GM19043 (cell line): ENCODE results near the gene CHRM4.

ENCODE experiments used
- ATAC-seq: cut with Tn5 transposase; IDR thresholded peaks from one replicate; pipeline ENCODE4 v1.9.1; 2021; ENCODE audit warnings: low read depth; ENCODE audit not compliant: unreplicated experiment

The CHRM4 gene

DNA sequence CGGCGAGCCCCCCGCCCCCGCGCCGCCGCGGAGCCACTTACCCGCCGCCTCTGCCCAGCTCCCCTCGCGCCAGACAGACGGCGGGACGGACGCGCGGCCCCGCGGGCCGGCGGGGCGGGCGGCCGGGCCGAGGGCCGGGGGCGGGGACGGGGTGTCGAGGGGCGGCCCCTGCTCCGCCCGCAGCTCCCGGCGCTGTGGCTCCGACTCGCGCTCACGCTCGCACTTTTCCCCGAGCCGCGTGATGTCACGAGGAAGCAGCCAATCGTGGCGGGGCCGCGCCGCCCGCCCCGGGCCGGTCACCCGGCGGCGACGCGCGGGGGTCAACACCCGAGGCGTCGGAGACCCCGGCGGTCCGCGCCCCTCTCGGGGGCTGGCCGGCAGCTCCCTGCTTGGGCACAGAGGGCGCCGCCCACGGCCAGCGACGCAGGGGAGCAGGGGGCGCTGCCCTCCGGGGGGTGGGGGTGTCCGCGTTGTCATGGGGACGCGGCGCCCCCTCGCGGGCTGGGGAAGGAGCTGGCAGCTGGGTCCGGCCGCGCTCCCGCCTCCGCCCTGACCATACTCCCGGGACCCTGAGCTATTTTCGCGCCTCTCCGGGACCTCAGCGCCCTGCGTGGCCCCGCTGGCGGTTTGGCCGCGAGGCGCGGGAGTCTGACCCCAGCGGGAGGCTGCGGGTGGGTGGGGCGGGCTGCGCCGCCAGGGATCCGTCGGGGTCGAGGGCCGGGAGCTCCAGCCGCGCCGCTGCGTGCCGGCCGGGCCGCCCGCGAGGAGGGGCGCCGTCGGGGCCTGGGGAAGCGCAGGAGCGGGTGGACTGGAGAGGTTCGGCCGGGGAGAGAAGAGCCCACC lies at the start of gene CHRM4:
Gene CHRM4, minus strand, starts transcription at position 199 of the 843 bp plus-strand sequence. CDS start 5,219 bp downstream, outside the sequence.
- no peak for ATAC-seq

DNA sequence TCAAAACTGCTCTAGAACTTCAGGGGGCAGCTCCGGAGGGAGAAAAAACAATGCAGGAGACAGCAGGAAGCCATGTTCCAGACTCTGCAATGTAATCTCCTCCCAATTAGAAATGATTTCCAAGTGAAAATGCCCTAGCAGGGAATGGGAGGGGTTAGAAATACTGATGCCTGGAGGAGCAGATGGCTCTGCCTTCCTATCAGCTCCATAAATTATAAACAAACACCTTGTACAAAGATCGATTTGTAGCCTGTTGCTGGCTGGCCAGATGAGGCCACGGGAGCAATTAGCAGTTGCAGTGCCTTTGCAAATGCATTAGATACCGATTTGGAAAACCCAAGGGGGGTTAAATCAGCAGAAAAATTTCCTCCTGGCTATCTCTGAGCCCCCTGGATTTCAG lies 46.6 kb upstream of the CHRM4 start:
- ATAC-seq = no peak

DNA sequence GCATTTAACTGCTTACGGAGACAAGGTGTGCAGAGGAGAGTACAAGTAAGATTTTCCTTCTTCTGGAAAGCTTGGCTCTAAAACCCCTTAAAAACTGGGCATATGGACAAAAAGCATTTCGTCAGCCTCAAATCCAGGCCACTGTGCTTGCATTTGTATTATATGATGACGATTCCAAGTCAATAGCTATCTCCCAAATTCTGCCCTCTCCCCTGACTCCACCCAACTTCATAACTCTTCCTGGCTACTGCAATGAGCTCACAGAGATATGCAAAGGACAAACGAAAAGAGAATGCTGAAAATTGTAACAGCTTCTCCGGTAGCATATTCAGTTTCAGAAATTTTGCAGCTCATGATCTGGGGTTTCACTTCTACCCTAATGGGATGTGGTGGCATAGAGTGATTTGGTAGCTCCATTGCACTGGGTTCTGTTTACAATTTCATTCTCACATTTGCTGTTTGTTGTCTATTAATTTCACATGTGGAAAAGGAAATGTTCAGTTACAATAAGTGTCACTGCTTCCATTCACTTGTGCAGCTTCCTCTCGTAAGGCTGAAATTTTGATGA lies 45.6 kb upstream of the CHRM4 start:
- no peak for ATAC-seq

DNA sequence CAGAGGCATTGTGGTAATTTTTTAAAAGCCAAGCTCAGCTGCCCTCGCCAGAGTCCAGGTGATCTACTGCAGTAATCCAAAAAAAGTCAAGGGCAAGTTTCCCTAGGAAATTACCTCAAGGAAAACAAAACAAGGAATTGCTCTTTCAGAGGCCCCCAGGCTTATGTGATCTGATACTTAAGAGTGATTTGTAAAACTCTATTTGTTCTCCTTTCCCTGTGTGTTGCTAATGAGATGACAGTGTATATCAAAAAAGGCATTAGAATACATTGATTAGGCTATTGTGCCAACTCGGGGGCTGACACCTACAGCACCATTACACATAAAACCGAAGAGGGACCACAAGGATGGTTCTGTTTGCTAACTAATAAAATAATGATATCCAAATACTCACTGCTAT lies 44.5 kb upstream of the CHRM4 start:
- no peak for ATAC-seq

DNA sequence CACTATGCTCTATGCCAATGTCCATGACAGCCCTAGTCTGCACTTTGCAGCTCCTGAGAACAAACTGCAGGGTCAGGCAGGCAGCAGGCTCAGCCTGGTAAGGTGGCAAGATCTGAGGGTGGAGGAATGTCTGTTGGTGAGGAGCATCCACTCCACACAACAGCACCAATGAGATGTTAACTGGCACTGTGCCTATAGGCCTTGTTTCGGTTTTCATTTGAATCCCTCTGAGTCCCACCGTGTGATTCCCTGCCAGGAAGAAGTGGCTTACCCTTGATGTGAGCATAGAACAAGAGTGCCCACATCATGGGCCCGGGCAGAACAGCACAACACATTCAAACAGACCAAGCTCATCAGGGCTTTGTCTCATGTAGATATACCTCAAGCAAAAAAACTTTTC lies 44.1 kb upstream of the CHRM4 start:
- no peak for ATAC-seq

DNA sequence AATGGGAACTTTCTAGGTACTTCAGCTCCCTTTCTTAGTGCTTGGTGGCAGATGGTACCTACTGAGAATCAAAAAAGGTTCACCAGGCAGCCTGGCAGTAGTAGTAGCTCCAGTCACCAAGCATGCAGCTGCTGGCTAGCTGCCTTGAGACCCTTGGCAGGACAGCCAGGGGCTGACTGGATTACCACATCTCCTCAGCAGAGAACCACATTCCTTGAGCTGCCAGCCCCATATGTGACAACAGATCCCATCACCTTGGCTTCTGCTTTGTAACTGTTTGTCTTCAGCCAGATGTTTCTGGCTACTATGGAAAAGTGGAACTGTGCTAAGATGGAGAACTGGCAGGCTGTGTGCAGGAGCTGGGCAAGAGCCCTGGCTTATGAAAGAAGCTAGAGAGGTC lies 39.6 kb upstream of the CHRM4 start:
- ATAC-seq = no peak

DNA sequence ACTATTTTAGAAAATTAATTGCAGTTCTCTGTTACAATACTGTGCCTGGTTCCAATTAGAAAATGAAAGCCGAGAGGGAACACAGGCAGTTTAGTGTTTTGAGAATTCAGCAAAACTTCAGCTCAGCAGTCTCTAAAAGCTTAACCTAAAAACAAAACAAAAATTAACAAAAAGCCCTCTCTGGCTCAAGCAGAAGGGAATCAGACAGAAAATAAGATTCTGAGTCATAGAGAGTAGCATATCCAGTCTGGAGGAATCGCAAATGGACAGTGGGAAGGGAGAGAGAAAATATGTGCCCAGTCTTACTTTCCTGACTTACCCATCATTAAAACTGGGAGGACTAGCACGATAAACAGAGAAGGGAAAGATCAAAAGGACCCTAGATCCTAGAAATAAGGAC lies 38.1 kb upstream of the CHRM4 start:
- ATAC-seq = no peak

DNA sequence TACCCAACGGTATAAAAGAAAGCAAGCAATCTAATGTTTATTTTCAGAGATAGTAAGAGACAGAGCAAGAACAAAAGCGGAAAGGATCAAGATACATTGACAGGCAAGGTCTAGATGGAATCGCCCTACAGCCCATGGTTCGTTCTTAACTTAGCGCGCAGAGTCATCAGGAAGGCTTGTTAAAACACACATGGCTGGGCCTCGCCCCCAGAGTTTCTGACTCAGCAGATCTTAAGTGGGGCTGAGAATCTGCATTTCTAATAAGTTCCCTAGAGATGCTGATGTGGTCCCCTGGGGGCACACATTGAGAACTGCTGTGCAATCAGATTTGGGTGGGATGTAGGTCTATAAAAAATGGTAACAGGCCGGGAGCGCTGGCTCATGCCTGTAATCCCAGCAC lies 35.8 kb upstream of the CHRM4 start:
- ATAC-seq = no peak

DNA sequence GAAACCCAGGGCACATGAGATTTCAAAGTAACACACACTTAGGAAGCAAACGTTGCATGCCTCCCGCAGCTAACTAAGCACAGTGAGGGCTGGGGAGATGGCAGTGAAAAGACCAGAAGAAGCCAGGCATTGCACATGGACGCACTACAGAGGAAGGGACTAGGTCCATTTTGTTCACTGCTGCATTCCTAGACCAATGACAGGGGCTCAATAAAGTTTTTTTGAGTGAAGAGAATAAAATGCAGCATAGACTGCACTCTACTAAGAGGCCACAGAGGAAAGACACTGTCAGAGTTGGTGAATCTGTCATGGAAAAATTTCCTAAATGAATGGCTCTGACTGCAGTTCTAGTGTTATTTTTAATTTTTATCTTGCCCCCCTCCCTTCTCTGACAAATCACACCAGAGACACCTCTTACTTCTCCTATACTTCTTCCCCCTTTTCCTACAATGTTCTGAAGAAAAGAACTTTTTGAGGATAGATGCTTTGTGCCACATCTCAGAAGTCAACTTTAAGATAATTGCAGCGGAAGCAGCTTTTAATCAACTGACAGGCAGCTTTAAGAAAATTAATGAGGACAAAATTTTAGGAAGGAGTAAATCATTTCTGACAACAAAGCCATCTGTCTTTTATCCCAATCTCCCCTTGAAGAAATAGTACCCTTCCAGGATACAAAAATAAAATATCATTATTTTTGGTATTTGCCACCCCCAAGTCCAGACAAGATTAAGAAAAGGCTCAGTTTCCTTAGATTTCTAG lies 34.8 kb upstream of the CHRM4 start:
- ATAC-seq = no peak

DNA sequence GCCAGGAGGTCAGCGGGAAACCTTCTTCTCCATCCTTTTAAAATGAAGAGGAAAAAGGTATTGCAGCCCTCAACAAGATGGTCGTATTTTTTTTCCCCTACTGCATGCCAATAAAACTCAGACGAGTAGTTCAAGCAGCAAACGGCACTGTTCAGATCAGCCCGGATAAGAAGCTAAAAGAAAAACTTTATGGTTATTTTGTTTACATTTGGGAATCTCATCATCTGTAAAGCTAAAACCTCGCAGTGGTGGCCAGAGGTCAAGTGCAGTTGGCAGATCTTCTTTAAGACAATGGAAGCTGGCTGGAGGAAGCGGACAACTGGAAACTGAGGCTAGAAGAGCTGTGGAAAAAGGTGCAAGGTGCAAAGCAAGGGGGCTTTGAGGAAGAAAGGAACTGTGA lies 31.0 kb upstream of the CHRM4 start:
- ATAC-seq = no peak

DNA sequence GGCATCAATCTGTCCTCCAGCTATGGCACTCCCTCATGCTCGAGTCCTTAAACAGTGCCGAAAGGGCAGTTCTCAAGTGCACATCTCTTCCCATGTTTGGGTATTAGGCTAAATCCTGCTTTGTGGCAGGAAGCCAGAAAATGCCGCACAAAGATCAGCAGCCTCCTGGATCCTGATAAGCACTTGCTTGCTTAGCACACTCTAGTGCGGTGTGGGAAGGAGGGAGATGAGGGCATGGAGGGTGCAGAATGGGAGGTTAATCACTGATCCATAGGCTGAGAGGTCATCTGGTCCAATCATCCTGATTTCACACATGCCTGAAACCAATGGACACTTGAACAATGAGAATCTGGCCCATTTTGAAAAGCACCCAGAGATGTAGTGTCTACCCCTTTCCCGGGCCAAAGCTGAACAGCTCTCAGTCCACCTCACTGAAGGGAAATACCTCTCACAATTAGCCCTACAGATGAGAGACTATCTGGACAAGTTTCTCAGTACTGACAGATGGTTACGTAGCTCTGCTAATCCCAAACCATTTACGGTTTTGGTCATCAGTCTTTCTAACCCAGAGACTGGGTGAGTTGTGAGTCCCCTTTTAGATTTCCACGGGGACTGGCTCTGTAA lies 29.8 kb upstream of the CHRM4 start:
- ATAC-seq = no peak

DNA sequence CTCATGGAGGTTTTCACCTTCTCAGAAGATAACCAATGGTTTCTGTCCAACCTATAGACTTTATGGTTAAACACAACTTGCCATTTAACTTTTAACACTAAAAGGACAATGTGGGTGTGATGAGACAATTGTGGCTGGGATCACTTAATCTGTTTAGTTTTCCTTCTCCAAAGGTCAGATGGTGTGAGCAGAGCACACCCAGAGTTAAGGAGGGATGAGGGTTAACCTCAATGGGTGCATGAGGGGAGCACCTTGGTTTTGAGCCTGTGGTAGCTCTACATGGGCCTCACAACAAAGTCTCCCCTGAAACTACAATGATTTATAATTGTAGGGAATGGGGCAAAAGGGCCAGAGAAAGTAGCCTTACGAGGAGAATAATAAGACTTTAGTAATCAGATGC lies 28.9 kb upstream of the CHRM4 start:
- ATAC-seq = no peak

DNA sequence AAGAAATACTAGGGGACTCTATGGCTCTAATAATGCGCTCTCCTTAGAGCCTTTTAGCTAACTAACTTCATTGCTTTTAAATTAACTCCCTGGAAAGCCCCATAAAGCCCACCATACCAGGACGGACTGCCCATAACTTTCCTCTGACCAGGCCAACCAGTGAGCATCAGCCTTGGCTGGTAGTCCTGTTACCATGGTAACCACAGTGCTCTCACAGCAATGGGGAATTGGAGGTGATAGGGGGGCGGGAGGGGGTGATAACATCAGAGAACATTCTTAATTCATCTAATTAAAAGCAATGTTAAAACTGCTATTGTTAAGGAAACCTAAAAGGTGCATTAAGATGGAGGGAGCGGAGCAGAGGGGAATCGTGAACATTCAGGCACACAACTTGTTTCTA lies 27.2 kb upstream of the CHRM4 start:
- ATAC-seq = no peak

DNA sequence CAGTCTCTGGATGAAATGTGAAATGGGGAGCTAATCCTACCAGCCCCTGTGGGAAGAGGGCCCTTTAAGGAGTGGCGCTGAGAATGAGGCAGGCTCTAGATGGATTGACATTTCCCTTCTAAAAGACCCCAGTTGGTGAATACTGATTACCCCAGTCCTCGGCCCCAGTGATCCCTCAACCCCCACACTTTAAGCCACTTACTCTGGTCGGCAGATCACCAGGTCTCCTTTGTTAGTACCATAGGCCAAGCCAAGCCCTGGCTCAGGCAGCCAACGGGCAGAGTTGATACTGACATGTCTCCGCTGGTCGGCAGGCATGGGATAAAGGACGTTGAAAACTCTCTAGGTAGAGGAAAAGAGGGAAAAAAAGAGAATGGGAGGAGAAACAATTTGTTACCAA lies 26.1 kb upstream of the CHRM4 start:
- ATAC-seq = no peak

DNA sequence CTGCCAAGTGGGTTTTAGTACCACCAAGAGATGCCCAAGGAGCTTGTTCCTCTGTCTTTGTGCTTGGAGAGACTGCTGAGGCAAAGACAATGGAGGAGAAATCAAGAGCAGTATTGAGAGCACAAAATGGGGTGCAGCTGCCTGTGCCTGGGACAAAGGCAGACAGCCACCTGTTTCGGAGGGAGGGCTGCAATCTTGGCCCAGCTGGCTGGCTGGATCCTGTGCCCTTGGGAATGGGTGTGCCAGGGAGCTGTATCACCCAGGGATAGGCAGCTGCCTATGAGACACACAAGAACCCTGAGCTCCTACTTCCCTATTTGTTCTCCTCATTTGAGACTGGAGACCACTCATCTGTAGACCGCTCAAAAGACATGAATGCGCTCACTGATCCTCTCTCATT lies 23.3 kb upstream of the CHRM4 start:
- ATAC-seq = no peak

DNA sequence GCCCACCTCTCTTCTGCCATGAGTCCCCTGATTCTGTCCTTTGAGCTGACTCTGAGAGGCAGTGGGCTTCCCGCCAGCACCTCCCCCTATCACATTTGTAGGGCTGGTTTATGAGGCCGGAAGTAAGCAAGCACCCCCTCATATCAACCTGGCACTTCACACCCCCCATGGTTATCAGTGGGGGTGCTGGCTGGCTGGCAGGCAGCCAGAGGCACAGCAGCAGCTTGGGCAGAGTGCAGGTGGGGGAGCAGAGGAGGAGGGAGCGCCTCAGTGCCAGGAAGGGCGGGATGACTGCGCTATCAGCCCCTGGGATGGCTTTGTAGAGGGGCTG lies 22.9 kb upstream of the CHRM4 start:
- no peak for ATAC-seq

DNA sequence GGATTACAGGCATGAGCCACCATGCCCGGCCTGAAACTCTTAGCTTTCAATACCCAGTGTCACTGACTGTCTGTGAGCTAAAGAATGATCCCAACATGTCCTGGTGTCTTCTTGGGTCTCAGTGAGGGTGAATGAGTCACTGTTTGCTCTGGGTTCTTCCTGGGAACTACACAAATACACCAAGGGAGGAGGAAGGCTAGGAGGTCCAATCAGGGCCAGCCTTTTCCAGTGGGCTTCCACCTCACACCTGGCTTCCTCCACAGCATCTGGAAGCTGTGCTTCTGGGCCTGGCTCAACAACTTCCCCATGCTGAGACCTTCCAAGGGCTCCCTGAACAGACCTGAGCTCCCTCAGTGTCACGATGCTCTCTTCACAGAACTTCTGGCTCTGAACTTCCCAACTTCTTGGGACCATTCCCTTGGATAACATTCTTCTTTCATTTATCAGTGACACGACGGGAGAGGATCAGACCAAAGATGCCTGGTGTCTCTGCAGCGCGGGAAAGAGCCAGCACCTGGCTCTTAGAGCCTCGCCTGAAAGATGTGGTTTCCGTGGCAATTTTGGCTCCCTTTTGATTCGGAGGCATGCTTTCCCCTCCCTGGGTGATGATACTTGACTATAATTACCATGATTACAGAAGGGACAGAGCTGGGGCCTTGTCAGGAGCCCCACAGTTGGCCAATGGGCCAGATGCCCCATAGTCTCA lies 22.3 kb upstream of the CHRM4 start:
- no peak for ATAC-seq

DNA sequence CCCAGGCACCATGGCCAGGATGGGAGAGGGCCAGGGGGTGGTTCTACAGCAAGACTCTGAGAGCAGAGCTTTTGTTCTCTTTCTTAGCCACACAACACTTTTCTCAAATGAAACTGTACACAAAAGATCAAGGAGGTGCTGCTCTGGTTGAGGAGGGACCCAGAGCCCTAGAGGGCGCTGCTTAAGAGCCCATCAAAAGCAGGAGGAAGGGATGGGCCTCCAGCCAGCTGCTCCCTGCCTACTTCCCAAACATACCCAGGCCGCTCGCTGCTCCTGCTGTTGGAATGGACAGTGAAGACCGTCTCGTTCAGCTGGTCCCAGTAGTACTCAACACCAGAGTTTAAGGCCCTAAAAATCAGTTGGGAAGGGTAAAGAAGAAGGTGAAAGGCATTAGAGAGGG lies 18.4 kb upstream of the CHRM4 start:
- ATAC-seq = no peak

DNA sequence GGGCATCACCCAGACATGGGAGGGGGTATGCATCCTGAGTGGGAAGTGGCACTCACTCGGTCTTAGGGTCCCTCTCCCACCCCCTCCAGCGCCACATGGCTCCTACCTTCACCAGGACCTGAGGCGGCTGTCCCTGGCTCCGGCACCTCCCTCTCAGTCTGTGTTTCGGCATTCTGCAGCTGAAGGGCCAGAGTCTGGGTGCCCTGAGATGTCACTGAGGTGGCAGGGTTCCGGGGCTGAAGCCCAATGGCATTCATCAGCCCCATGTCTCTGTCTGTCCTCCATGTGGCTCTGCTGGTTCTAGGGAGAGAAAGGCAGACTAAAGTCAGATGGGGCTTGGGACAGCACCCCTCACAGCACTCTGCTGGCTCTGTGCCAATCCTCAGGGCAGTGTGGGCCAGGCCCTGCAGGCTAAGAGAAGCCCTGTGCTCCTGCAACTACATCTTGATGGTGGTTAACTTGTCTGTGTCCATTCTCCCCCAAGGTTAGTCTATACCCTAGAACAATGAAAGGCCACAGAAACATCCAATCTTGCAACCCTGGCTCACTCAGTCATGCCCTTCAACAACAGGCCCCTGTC lies 16.9 kb upstream of the CHRM4 start:
- no peak for ATAC-seq

DNA sequence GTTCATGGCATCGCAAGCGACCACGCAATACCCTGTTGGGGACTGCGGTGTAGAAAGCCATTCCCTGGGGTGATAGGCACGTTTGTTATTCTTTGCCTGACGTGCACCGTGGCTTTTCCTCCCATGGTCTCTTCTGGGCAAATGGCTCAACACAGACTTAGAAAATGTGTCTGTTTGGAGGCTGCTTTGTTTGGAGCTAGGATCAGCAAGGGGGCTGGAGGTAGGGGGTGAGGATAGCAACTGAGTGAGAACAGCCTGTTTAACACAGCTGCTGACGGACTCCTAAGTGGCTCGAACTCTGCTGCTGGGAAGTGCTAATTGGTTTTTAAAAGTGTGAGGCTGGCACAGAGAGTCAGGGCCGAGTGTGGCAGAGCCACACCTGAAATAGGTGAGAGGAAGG lies 16.1 kb upstream of the CHRM4 start:
- ATAC-seq = no peak
